Testis (tissue), 2 donors: ENCODE results near the gene ADAMTSL1.

Source experiments
- CTCF ChIP-seq, 3 experiments: fragments of 450-650 bp in 2 of 3; fragments of 200-600 bp in 1 of 3; sonication (generic) in 1 of 3; IDR thresholded peaks; one replicate each; pipeline ENCODE4 v1.5.1; 2016 to 2019; ENCODE audit warnings: antibody characterized with exemption in 3 of 3, mild to moderate bottlenecking in 2 of 3, moderate library complexity in 1 of 3
- POLR2A ChIP-seq: fragments of 450-650 bp; IDR thresholded peaks from one replicate; pipeline ENCODE4 v1.6.1; 2017; ENCODE audit warnings: antibody characterized with exemption, mild to moderate bottlenecking, moderate library complexity

- no peak for TF ChIP-seq CTCF (IDR thresholded peaks at IDR 0.05)
- TF ChIP-seq POLR2A: no peak
Observed at GRCh38 chr9:18848657-18849056, 374.7 kb downstream of the ADAMTSL1 start.
